ENCODE data around the gene UBAP1.
"Not testable (repeated sequence)": the region's sequence is repeated elsewhere in the genome, so short reads cannot be mapped to it uniquely, and the experiment has no call there.

The UBAP1 gene

GRCh38 chr9:34275811-34276210 is 97.0 kb downstream of the UBAP1 start:
- H3K27ac ChIP-seq, result no peak overlapping the region
- TF ChIP-seq CTCF (conservative IDR thresholded peaks at IDR 0.05), result no peak

- TF ChIP-seq CTCF (conservative IDR thresholded peaks at IDR 0.05), result no peak
- H3K27ac ChIP-seq, result no peak overlapping the region
Observed at GRCh38 chr9:34276772-34277171, 97.9 kb downstream of the UBAP1 start.

- TF ChIP-seq CTCF (conservative IDR thresholded peaks at IDR 0.05), result no peak
- H3K27ac ChIP-seq, result peak overlapping the region; percentile 43
Observed at GRCh38 chr9:34279411-34279810, 100.6 kb downstream of the UBAP1 start.

GRCh38 chr9:34282096-34282495 is 103.3 kb downstream of the UBAP1 start:
- no peak overlapping the region for H3K27ac ChIP-seq

GRCh38 chr9:34289159-34289558 is 110.3 kb downstream of the UBAP1 start:
- no peak for TF ChIP-seq CTCF (conservative IDR thresholded peaks at IDR 0.05)
- H3K27ac ChIP-seq, result no peak overlapping the region

More at GRCh38 chr9:34282096-34282495, 103.3 kb downstream of the UBAP1 start:
- no peak for TF ChIP-seq CTCF (conservative IDR thresholded peaks at IDR 0.05)

- TF ChIP-seq CTCF (conservative IDR thresholded peaks at IDR 0.05), result no peak
- no peak overlapping the region for H3K27ac ChIP-seq
Observed at GRCh38 chr9:34291023-34291422, 112.2 kb downstream of the UBAP1 start.

- no peak for TF ChIP-seq CTCF (conservative IDR thresholded peaks at IDR 0.05)
- no peak overlapping the region for H3K27ac ChIP-seq
Observed at GRCh38 chr9:34291423-34291822, 112.6 kb downstream of the UBAP1 start.

- H3K27ac ChIP-seq, result no peak overlapping the region
- no peak for TF ChIP-seq CTCF (conservative IDR thresholded peaks at IDR 0.05)
Observed at GRCh38 chr9:34292552-34292951, 113.7 kb downstream of the UBAP1 start.

GRCh38 chr9:34301064-34301463 is 122.2 kb downstream of the UBAP1 start:
- H3K27ac ChIP-seq, result not testable (repeated sequence)

Data from VCaP (cell line).